KMS-11 (cell line): ENCODE results near the gene FNTB.

Experiments
- H2AFZ ChIP-seq: fragments of 200-600 bp; sonication (generic); 2 replicates; pipeline ENCODE4 v1.6.1; 2016; ENCODE audit warnings: antibody characterized with exemption, mixed run types, low read depth
- H3K27ac ChIP-seq: fragments of 200-600 bp; sonication (generic); 2 replicates; pipeline ENCODE4 v1.6.1; 2016; ENCODE audit warnings: mild to moderate bottlenecking, mixed run types
- H3K27me3 ChIP-seq: fragments of 200-600 bp; sonication (generic); 2 replicates; pipeline ENCODE4 v1.6.1; 2017; ENCODE audit warnings: mild to moderate bottlenecking, low read depth, mixed run types, moderate library complexity; ENCODE audit not compliant: insufficient read depth
- H3K36me3 ChIP-seq: fragments of 200-600 bp; sonication (generic); 2 replicates; pipeline ENCODE4 v1.6.1; 2017; ENCODE audit warnings: mild to moderate bottlenecking, mixed run types; ENCODE audit not compliant: insufficient read depth
- H3K4me1 ChIP-seq: fragments of 200-600 bp; sonication (generic); 2 replicates; pipeline ENCODE4 v1.6.1; 2016; ENCODE audit warnings: mild to moderate bottlenecking, low read depth, mixed run types; ENCODE audit not compliant: poor library complexity, severe bottlenecking
- H3K4me2 ChIP-seq: fragments of 200-600 bp; sonication (generic); 2 replicates; pipeline ENCODE4 v1.7.0; 2016; ENCODE audit warnings: mild to moderate bottlenecking, mixed run types
- H3K4me3 ChIP-seq: fragments of 200-600 bp; sonication (generic); IDR thresholded peaks from 2 replicates; pipeline ENCODE4 v1.6.1; 2017; ENCODE audit warnings: low read depth, low read length, mixed read lengths; ENCODE audit not compliant: insufficient read depth
- H3K79me2 ChIP-seq: fragments of 200-600 bp; sonication (generic); 2 replicates; pipeline ENCODE4 v1.6.1; 2016; ENCODE audit warnings: low read depth, mixed run types; ENCODE audit not compliant: insufficient read depth
- H3K9ac ChIP-seq: fragments of 200-600 bp; sonication (generic); 2 replicates; pipeline ENCODE4 v1.6.1; 2016; ENCODE audit warnings: mild to moderate bottlenecking, mixed run types
- H4K20me1 ChIP-seq: fragments of 200-600 bp; sonication (generic); 2 replicates; pipeline ENCODE4 v1.6.1; 2016; ENCODE audit warnings: mild to moderate bottlenecking, mixed run types; ENCODE audit not compliant: insufficient read depth
- TF ChIP-seq, protein P1 (sequence below): fragments of 200-600 bp; sonication (generic); conservative IDR thresholded peaks from 2 replicates; pipeline ENCODE4 v1.6.1; 2017; ENCODE audit warnings: low read depth, mild to moderate bottlenecking, antibody characterized with exemption, low read length, moderate library complexity, mixed read lengths

FNTB gene

DNA sequence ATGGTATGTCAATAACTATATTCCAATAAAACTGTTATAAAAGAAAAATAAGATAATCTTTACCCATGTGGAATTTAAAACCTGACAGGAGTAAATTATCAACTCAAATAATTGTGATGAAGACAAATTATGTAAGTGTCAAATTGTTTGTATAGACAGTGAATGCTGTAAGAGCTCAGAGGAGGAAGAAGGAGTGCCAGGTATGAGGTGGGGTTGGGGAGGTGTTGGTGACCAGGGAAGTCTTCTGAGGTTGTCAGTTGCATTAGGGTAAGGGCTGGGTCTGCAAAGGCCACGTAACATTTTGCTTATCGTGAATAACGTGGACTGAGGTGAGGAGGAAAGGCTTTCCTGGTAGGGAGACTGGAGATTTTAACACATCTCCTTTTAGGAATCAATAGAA lies 118.1 kb downstream of the FNTB start:
- no peaks in the 10 kb centered on the region for H3K36me3 ChIP-seq
- peaks cover 13% of the 10 kb centered on the region; the same call in 1 of the 2 replicates for H3K79me2 ChIP-seq
- H4K20me1 ChIP-seq, result no peaks in the 10 kb centered on the region
- H3K4me3 ChIP-seq, result no peak overlapping the region
- TF ChIP-seq, protein P1, sequence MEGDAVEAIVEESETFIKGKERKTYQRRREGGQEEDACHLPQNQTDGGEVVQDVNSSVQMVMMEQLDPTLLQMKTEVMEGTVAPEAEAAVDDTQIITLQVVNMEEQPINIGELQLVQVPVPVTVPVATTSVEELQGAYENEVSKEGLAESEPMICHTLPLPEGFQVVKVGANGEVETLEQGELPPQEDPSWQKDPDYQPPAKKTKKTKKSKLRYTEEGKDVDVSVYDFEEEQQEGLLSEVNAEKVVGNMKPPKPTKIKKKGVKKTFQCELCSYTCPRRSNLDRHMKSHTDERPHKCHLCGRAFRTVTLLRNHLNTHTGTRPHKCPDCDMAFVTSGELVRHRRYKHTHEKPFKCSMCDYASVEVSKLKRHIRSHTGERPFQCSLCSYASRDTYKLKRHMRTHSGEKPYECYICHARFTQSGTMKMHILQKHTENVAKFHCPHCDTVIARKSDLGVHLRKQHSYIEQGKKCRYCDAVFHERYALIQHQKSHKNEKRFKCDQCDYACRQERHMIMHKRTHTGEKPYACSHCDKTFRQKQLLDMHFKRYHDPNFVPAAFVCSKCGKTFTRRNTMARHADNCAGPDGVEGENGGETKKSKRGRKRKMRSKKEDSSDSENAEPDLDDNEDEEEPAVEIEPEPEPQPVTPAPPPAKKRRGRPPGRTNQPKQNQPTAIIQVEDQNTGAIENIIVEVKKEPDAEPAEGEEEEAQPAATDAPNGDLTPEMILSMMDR, result no peak
- H2AFZ ChIP-seq, result no peak overlapping the region
- no peak overlapping the region for H3K4me2 ChIP-seq
- H3K27ac ChIP-seq, result no peak overlapping the region
- peaks cover 10% of the 10 kb centered on the region for H3K4me1 ChIP-seq
- no peak overlapping the region for H3K9ac ChIP-seq
- no peaks in the 10 kb centered on the region for H3K27me3 ChIP-seq

DNA sequence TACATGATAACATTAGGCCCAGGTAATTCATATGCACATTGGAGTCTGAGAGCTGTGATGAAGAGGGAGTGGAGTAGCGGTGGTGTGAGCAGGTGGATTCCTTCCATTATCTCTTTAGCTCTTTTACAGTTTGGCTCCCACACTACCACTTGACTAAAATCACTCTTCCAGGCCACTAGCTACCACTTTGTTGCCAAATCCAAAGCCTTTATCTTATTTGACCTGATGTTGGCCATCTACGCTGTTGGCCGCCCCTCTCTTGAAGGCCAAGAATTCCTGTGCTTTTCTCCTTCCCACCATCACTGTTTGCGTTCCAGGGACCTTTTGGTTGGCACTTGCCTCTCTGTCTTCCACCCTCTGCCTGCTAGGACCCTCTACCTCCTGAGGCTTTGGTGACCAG lies 119.6 kb downstream of the FNTB start:
- no peak overlapping the region for H2AFZ ChIP-seq
- H3K27ac ChIP-seq, result no peak overlapping the region
- H3K4me3 ChIP-seq, result no peak overlapping the region

DNA sequence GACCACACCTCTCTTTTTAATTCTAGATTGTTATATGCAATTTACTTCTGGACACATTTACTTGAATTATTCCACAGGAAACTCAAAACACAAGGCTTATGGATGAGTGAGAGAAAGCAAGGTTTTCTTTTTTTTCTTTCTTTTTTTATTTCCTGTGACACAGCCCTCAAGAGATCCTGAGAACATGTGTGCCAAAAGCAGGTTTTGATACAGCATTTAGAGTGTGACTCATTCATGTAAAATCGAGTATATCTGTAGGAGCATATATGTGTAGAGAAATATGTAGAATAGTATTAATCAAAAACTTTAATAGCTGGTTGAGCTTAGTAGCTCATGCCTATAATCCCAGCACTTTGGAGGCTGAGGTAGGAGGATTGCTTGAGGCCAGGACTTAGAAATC lies 120.0 kb downstream of the FNTB start:
- no peak overlapping the region for H3K9ac ChIP-seq
- TF ChIP-seq, protein P1, result no peak
- no peak overlapping the region for H3K27ac ChIP-seq
- no peaks in the 10 kb centered on the region for H3K27me3 ChIP-seq
- no peaks in the 10 kb centered on the region for H3K79me2 ChIP-seq
- no peaks in the 10 kb centered on the region for H3K4me1 ChIP-seq
- no peaks in the 10 kb centered on the region for H3K36me3 ChIP-seq
- H3K4me2 ChIP-seq, result no peak overlapping the region
- no peak overlapping the region for H2AFZ ChIP-seq
- no peaks in the 10 kb centered on the region for H4K20me1 ChIP-seq
- H3K4me3 ChIP-seq, result no peak overlapping the region

More for the DNA sequence above, 119.6 kb downstream of the FNTB start:
- Histone ChIP-seq H3K4me2 (no peak overlapping the region), H4K20me1 (no peaks in the 10 kb centered on the region), H3K36me3 (no peaks in the 10 kb centered on the region), H3K27me3 (no peaks in the 10 kb centered on the region), H3K9ac (no peak overlapping the region), H3K79me2 (peaks cover under 1% of the 10 kb centered on the region; the same call in 1 of the 2 replicates), H3K4me1 (no peaks in the 10 kb centered on the region)
- TF ChIP-seq, protein P1, result no peak

DNA sequence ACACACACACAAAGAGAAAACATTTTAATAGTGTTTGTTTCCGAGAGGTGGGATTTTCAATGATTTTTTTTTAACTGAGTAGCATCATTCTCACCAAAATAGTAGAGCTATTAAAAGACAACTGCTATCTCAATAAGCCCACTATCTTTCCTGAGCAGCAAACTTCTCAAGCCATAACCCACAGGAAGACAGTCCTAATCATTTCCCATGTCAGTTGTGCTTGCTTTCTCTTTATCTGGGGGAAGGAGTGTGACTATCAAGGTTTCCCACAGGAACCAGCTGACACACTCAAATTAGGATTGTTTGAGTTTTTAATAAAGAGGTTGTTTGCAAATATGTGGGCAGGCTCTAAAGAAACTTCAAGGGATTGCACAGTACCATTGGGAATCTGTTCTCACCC lies 120.5 kb downstream of the FNTB start:
- Histone ChIP-seq H3K4me1 (no peaks in the 10 kb centered on the region), H4K20me1 (no peaks in the 10 kb centered on the region), H3K4me2 (no peak overlapping the region), H2AFZ (no peak overlapping the region), H3K27ac (no peak overlapping the region), H3K36me3 (no peaks in the 10 kb centered on the region), H3K27me3 (no peaks in the 10 kb centered on the region), H3K4me3 (no peak overlapping the region), H3K9ac (no peak overlapping the region), H3K79me2 (no peaks in the 10 kb centered on the region)
- TF ChIP-seq, protein P1, result no peak
